ENCODE data around the gene KLF9. TPM values are rescaled to one million over a fixed set of nuclear protein-coding genes. Genes with fewer than 3 reads are reported as not detected.
A peak's percentile ranks its signal among the peaks of the same experiment; 100 is the strongest.

KLF9 gene
- total and polyA plus RNA-seq, 2 donors (not counting 3 experiments of a cell fraction or from before 2014, with no cell fraction given), result 7.3 to 17.2 TPM

GRCh38 chr9:70450738-70451137, 36.3 kb upstream of the KLF9 start:
- H3K4me2 ChIP-seq (ENCODE audit: insufficient read depth, low read length), result no peak overlapping the region
- H3K36me3 ChIP-seq (ENCODE audit: control insufficient read depth in 2 of 2, extremely low read depth in 1 of 2, insufficient read depth in 2 of 2, low read length in 2 of 2), result no peaks in the 10 kb centered on the region
- dilution Hi-C loops (cut with MboI; ENCODE audit: extremely low pct_ligation_motif_present, low sequenced_read_pairs), result no loop called here
- ChIA-PET POLR2A (no interaction called here), CTCF (no interaction called here)
- H3K9me3 ChIP-seq (replicated peaks; ENCODE audit: control insufficient read depth, insufficient read depth, low read length), result no peaks in the 10 kb centered on the region
- H3K27ac ChIP-seq (ENCODE audit: insufficient read depth, low read depth, low read length), result no peak overlapping the region
- no peak for FAIRE-seq
- DNase-seq (ENCODE audit: low read depth, low spot score), result no peak
- H3K9ac ChIP-seq (replicated peaks; ENCODE audit: extremely low read depth, insufficient read depth, low read length), result no peak overlapping the region
- H3K79me2 ChIP-seq (ENCODE audit: control insufficient read depth, insufficient read depth, low read length), result no peaks in the 10 kb centered on the region
- no peaks in the 10 kb centered on the region for H3K27me3 ChIP-seq (ENCODE audit: control insufficient read depth in 2 of 2, insufficient read depth in 2 of 2, low read length in 2 of 2)
- no peak overlapping the region for H2AFZ ChIP-seq (ENCODE audit: low read depth, low read length)
- no peaks in the 10 kb centered on the region for H3K9me1 ChIP-seq (replicated peaks; ENCODE audit: control insufficient read depth, extremely low read depth, insufficient read depth, low read length)
- intact Hi-C loops (cut with micrococcal nuclease), result no loop called here
- no TSS peak for BruUV-seq (replicated peaks)
- TF ChIP-seq POLR2AphosphoS5 (IDR thresholded peaks at IDR 0.05; ENCODE audit: insufficient read depth, low read depth, low read length) (no peak), FOS (IDR thresholded peaks at IDR 0.05; ENCODE audit: borderline replicate concordance, insufficient read depth, low read length) (peak; percentile 30), GATA2 (IDR thresholded peaks at IDR 0.05; ENCODE audit: insufficient read depth, insufficient read length, low read depth, low read length) (no peak)
- H4K20me1 ChIP-seq (replicated peaks; ENCODE audit: control insufficient read depth, extremely low read depth, insufficient read depth, low read length), result no peaks in the 10 kb centered on the region
- H3K4me1 ChIP-seq (ENCODE audit: control insufficient read depth, extremely low read depth, insufficient read depth, low read length), result no peaks in the 10 kb centered on the region
- H3K4me3 ChIP-seq (replicated peaks in 1 of 3; ENCODE audit: insufficient read depth in 1 of 3, low read depth in 1 of 3, low read length in 3 of 3), result no peak overlapping the region

GRCh38 chr9:70449461-70449860, 35.0 kb upstream of the KLF9 start:
- H3K27ac ChIP-seq (ENCODE audit: insufficient read depth, low read depth, low read length), result no peak overlapping the region
- no peaks in the 10 kb centered on the region for H3K4me1 ChIP-seq (ENCODE audit: control insufficient read depth, extremely low read depth, insufficient read depth, low read length)
- ChIA-PET CTCF (interaction anchor here (0.9 to 1.2 kb wide), 3 partner anchors 13 to 35 kb away, joined by 3 to 4 read pairs (median 4); no protein-coding TSS in a partner anchor), POLR2A (no interaction called here)
- H4K20me1 ChIP-seq (replicated peaks; ENCODE audit: control insufficient read depth, extremely low read depth, insufficient read depth, low read length), result no peaks in the 10 kb centered on the region
- dilution Hi-C loops (cut with MboI; ENCODE audit: extremely low pct_ligation_motif_present, low sequenced_read_pairs), result no loop called here
- no peaks in the 10 kb centered on the region for H3K9me1 ChIP-seq (replicated peaks; ENCODE audit: control insufficient read depth, extremely low read depth, insufficient read depth, low read length)
- intact Hi-C loops (cut with micrococcal nuclease), result no loop called here
- H3K27me3 ChIP-seq (ENCODE audit: control insufficient read depth in 2 of 2, insufficient read depth in 2 of 2, low read length in 2 of 2), result no peaks in the 10 kb centered on the region
- FAIRE-seq, result no peak
- no peak overlapping the region for H3K4me3 ChIP-seq (replicated peaks in 1 of 3; ENCODE audit: insufficient read depth in 1 of 3, low read depth in 1 of 3, low read length in 3 of 3)
- no peak overlapping the region for H2AFZ ChIP-seq (ENCODE audit: low read depth, low read length)
- BruUV-seq (replicated peaks), result no TSS peak
- no peaks in the 10 kb centered on the region for H3K79me2 ChIP-seq (ENCODE audit: control insufficient read depth, insufficient read depth, low read length)
- no peaks in the 10 kb centered on the region for H3K9me3 ChIP-seq (replicated peaks; ENCODE audit: control insufficient read depth, insufficient read depth, low read length)
- no peak overlapping the region for H3K9ac ChIP-seq (replicated peaks; ENCODE audit: extremely low read depth, insufficient read depth, low read length)
- TF ChIP-seq JUN (IDR thresholded peaks at IDR 0.05; ENCODE audit: borderline replicate concordance, insufficient read depth, insufficient read length, low read depth), result no peak
- TF ChIP-seq GATA2 (IDR thresholded peaks at IDR 0.05; ENCODE audit: insufficient read depth, insufficient read length, low read depth, low read length), result no peak
- TF ChIP-seq POLR2A (IDR thresholded peaks at IDR 0.05; ENCODE audit: low read depth, low read length), result no peak
- no peak for TF ChIP-seq MYC (IDR thresholded peaks at IDR 0.05; ENCODE audit: low read depth, low read length)
- TF ChIP-seq FOS (IDR thresholded peaks at IDR 0.05; ENCODE audit: borderline replicate concordance, insufficient read depth, low read length), result no peak
- no peak for TF ChIP-seq CTCF (IDR thresholded peaks at IDR 0.05; ENCODE audit: extremely low read depth in 1 of 2, insufficient read depth in 1 of 2, low read depth in 1 of 2, low read length in 2 of 2)
- TF ChIP-seq POLR2AphosphoS5 (IDR thresholded peaks at IDR 0.05; ENCODE audit: insufficient read depth, low read depth, low read length), result no peak
- no peak for TF ChIP-seq EZH2 (IDR thresholded peaks at IDR 0.05; ENCODE audit: borderline replicate concordance, low read depth, low read length, severe bottlenecking)
- no peak for TF ChIP-seq MAX (IDR thresholded peaks at IDR 0.05; ENCODE audit: insufficient read depth, insufficient read length)
- no peaks in the 10 kb centered on the region for H3K36me3 ChIP-seq (ENCODE audit: control insufficient read depth in 2 of 2, extremely low read depth in 1 of 2, insufficient read depth in 2 of 2, low read length in 2 of 2)
- no peak for DNase-seq (ENCODE audit: low read depth, low spot score)
- no peak overlapping the region for H3K4me2 ChIP-seq (ENCODE audit: insufficient read depth, low read length)
